HepG2 (cell line): ENCODE results near the gene STEAP1B. TPM values are rescaled to one million over a fixed set of nuclear protein-coding genes. Genes with fewer than 3 reads are reported as not detected.
"Not testable (repeated sequence)": the region's sequence is repeated elsewhere in the genome, so short reads cannot be mapped to it uniquely, and the experiment has no call there.

Source experiments
- ATAC-seq: fragments of 200-7000 bp; cut with Tn5 transposase; 3 replicates; pipeline ENCODE4 v1.9.1; 2020; ENCODE audit warnings: mild to moderate bottlenecking, moderate library complexity
- BruUV-seq: library from RNA; stranded (reverse); fragments of 400-500 nt; replicated peaks from 2 replicates; lab custom pipeline; 2021; lab: Mats Ljungman, UMichigan
- CTCF ChIA-PET: fragments of 300-600 bp; formaldehyde crosslinking; extraction: SDS; loops from one replicate; lab custom pipeline; 2021; ENCODE audit warnings: low total read pairs, inconsistent platforms, low intra/inter-chr PET ratio; lab: Yijun Ruan, JAX
- POLR2A ChIA-PET: fragments of 350-600 bp; sonication (Branson Sonifier 250); formaldehyde crosslinking; loops from one replicate; lab custom pipeline; 2020; ENCODE audit warnings: antibody characterized with exemption, inconsistent platforms; lab: Yijun Ruan, JAX
- DNase-seq: peaks from one replicate; pipeline ENCODE4 v3.0.0-alpha.2; 2015; ENCODE audit warnings: low spot score
- FAIRE-seq: peaks from 3 replicates; lab custom pipeline; 2011; peaks lifted over from hg19 to GRCh38; lab: Jason Lieb, UNC
- H2AFZ ChIP-seq: one replicate; pipeline ENCODE4 v1.6.1; 2011; ENCODE audit warnings: low read length, inconsistent platforms
- H3K27ac ChIP-seq: fragments of 300-600 bp; 3 replicates; pipeline ENCODE4 v1.8.0; 2011; ENCODE audit warnings: mixed run types, mild to moderate bottlenecking, mixed read lengths, low read length, inconsistent platforms; ENCODE audit not compliant: insufficient read depth; ENCODE audit errors: extremely low read length
- H3K27me3 ChIP-seq, 2 experiments: fragments of 200-600 bp in 1 of 2; 2 replicates in 1 of 2; 3 replicates in 1 of 2; pipeline versions ENCODE4 v1.6.0 to v1.8.0; 2011; ENCODE audit warnings: low read length in 2 of 2, mild to moderate bottlenecking in 2 of 2, moderate library complexity in 2 of 2, inconsistent platforms in 1 of 2; ENCODE audit not compliant: insufficient read depth in 2 of 2, control insufficient read depth in 1 of 2
- H3K36me3 ChIP-seq, 2 experiments: fragments of 200-600 bp in 1 of 2; replicated peaks in 1 of 2; 2 replicates in 1 of 2; 3 replicates in 1 of 2; pipeline versions ENCODE4 v1.5.1 to v1.8.0; 2011; ENCODE audit warnings: low read length in 2 of 2, inconsistent platforms in 1 of 2; ENCODE audit not compliant: insufficient read depth in 2 of 2, control insufficient read depth in 1 of 2
- H3K4me1 ChIP-seq: 2 replicates; pipeline ENCODE4 v1.5.1; 2012; ENCODE audit warnings: low read length, inconsistent platforms; ENCODE audit not compliant: insufficient read depth
- H3K4me2 ChIP-seq: 2 replicates; pipeline ENCODE4 v1.6.0; 2011; ENCODE audit warnings: low read depth, low read length, inconsistent platforms
- H3K4me3 ChIP-seq, 3 experiments: fragments of 200-600 bp in 1 of 3; sonication (generic), shearing (Covaris generic) in 1 of 3; replicated peaks in 1 of 3; 2 replicates each; pipeline ENCODE4 v1.5.1; 2011 to 2016; ENCODE audit warnings: low read length in 3 of 3, inconsistent platforms in 2 of 3, low read depth in 2 of 3, mild to moderate bottlenecking in 2 of 3, control low read depth in 1 of 3, mixed read lengths in 1 of 3; ENCODE audit not compliant: insufficient read depth in 1 of 3
- H3K79me2 ChIP-seq: one replicate; pipeline ENCODE4 v1.6.1; 2011; ENCODE audit warnings: low read length, inconsistent platforms; ENCODE audit not compliant: insufficient read depth
- H3K9ac ChIP-seq: 2 replicates; pipeline ENCODE4 v1.6.0; 2011; ENCODE audit warnings: mild to moderate bottlenecking, low read depth, low read length, inconsistent platforms; ENCODE audit not compliant: insufficient read depth
- H3K9me3 ChIP-seq: 2 replicates; pipeline ENCODE4 v1.5.1; 2012; ENCODE audit warnings: mild to moderate bottlenecking, low read length
- H4K20me1 ChIP-seq: 2 replicates; pipeline ENCODE4 v1.6.0; 2011; ENCODE audit warnings: inconsistent platforms, mild to moderate bottlenecking, low read length, moderate library complexity; ENCODE audit not compliant: insufficient read depth
- GABPA ChIP-seq, 2 experiments: IDR thresholded peaks; 2 replicates each; pipeline ENCODE4 v1.6.1; 2011 to 2016; ENCODE audit warnings: low read depth in 2 of 2, low read length in 1 of 2, missing biosample characterization in 1 of 2, missing genetic modification characterization in 1 of 2
- MATR3 ChIP-seq: sonication (generic); formaldehyde crosslinking; IDR thresholded peaks from 2 replicates; pipeline ENCODE4 v1.4.0; 2020; ENCODE audit warnings: missing genetic modification reagents
- MNT ChIP-seq: fragments of 450-650 bp; IDR thresholded peaks from 2 replicates; pipeline ENCODE4 v1.6.1; 2016
- MTA3 ChIP-seq: sonication (generic); formaldehyde crosslinking; IDR thresholded peaks from 2 replicates; pipeline ENCODE4 v1.4.0; 2020; ENCODE audit warnings: missing genetic modification reagents
- NFKB2 ChIP-seq: sonication (generic); formaldehyde crosslinking; IDR thresholded peaks from 2 replicates; pipeline ENCODE4 v1.4.0; 2020; ENCODE audit warnings: missing genetic modification reagents, borderline replicate concordance
- ZNF124 ChIP-seq: sonication (generic); formaldehyde crosslinking; IDR thresholded peaks from 2 replicates; pipeline ENCODE4 v1.4.0; 2020; ENCODE audit warnings: missing genetic modification reagents
- ZNF180 ChIP-seq: sonication (generic); formaldehyde crosslinking; IDR thresholded peaks from 2 replicates; pipeline ENCODE4 v1.4.0; 2020; ENCODE audit warnings: low read depth, missing genetic modification reagents, borderline replicate concordance
- ZNF446 ChIP-seq: sonication (generic); formaldehyde crosslinking; IDR thresholded peaks from 2 replicates; pipeline ENCODE4 v1.5.0; 2020; ENCODE audit warnings: mild to moderate bottlenecking, missing genetic modification reagents
- ZNF607 ChIP-seq: sonication (generic); formaldehyde crosslinking; IDR thresholded peaks from 2 replicates; pipeline ENCODE4 v1.5.1; 2020; ENCODE audit warnings: missing genetic modification reagents, mild to moderate bottlenecking, borderline replicate concordance
- ZNF878 ChIP-seq: sonication (generic); formaldehyde crosslinking; IDR thresholded peaks from 2 replicates; pipeline ENCODE4 v1.8.1; 2023; ENCODE audit warnings: mild to moderate bottlenecking, missing genetic modification reagents, moderate library complexity
- WGBS: methylation state at CpG from one replicate; pipeline ENCODE4 v1.1.6; 2017; ENCODE audit warnings: low lambda C conversion rate; 5-methylcytosine and 5-hydroxymethylcytosine counted together
- in situ Hi-C: cut with HindIII; loops from 2 replicates; pipeline ENCODE4 v1.10.0; 2017; ENCODE audit warnings: low pct_unique_long_range_greater_than_20kb; ENCODE audit not compliant: extremely low pct_ligation_motif_present
- intact Hi-C: fragments of 100-400 bp; cut with micrococcal nuclease; formaldehyde crosslinking; loops from one replicate; pipeline ENCODE4 v1.10.0; 2022; ENCODE audit not compliant: unreplicated experiment
- polyA plus RNA-seq, 8 experiments: library from polyadenylated mRNA; depleted of rRNA in 3 of 8; stranded (reverse) in 7 of 8; unstranded in 1 of 8; fragments of >200 nt; fragmentation: Illumina TruSeq in 4 of 8; extraction: Trizol in 4 of 8; gene quantifications; 2 replicates each; pipeline versions ENCODE4 v1.2.1 to v1.2.3, GENCODE V29; 2011 to 2016; ENCODE audit warnings: low read depth in 4 of 8, missing spikeins in 1 of 8, mixed read lengths in 1 of 8; ENCODE audit not compliant: insufficient read depth in 1 of 8
- total RNA-seq, 5 experiments: library from RNA; depleted of rRNA; stranded (reverse); fragments of >200 nt; fragmentation: Illumina TruSeq; extraction: Trizol; gene quantifications; 2 replicates each; pipeline ENCODE4 v1.2.3, GENCODE V29; 2016; ENCODE audit warnings: low read depth in 1 of 5

STEAP1B gene
- total and polyA plus RNA-seq, 2 of the 13 experiments (the other 11 are each of a cell fraction or from before 2014, with no cell fraction given): not detected

- in situ Hi-C loops (no loop called here), intact Hi-C loops (no loop called here)
- Histone ChIP-seq H2AFZ (no peak overlapping the region), H3K9me3 (no peaks in the 10 kb centered on the region), H3K27me3 (no peaks in the 10 kb centered on the region), H3K4me3 (no peak overlapping the region), H3K4me1 (peaks cover 48% of the 10 kb centered on the region), H3K4me2 (no peak overlapping the region), H3K27ac (no peak overlapping the region), H4K20me1 (no peaks in the 10 kb centered on the region), H3K9ac (no peak overlapping the region), H3K36me3 (no peaks in the 10 kb centered on the region), H3K79me2 (no peaks in the 10 kb centered on the region)
- no TSS peak for BruUV-seq
- 75% methylated on average over 3 of the region's 3 CpGs for WGBS
- FAIRE-seq (no peak), DNase-seq (no peak), ATAC-seq (no peak)
- no peak for TF ChIP-seq MATR3
- no peak for TF ChIP-seq ZNF878 (CRISPR knock-in tag)
- no peak for TF ChIP-seq ZNF180 (CRISPR knock-in tag)
- no peak for TF ChIP-seq MTA3 (CRISPR knock-in tag)
- TF ChIP-seq GABPA (IDR thresholded peaks at IDR 0.05; ENCODE audit: low read depth, low read length): no peak
- no peak for TF ChIP-seq GABPA (CRISPR knock-in tag; IDR thresholded peaks at IDR 0.05; ENCODE audit: low read depth)
- TF ChIP-seq NFKB2 (CRISPR knock-in tag): no peak
- no peak for TF ChIP-seq ZNF607
- TF ChIP-seq ZNF446: no peak
- no peak for TF ChIP-seq ZNF124 (CRISPR knock-in tag)
- ChIA-PET CTCF (no interaction called here), POLR2A (no interaction called here)
Measured at GRCh38 chr7:22438994-22439393, 61.0 kb downstream of the STEAP1B start.

- H3K27me3 ChIP-seq, H4K20me1 ChIP-seq, H3K9ac ChIP-seq, H3K4me2 ChIP-seq, H3K9me3 ChIP-seq, ATAC-seq, H3K27ac ChIP-seq, H3K36me3 ChIP-seq, H3K79me2 ChIP-seq, intact Hi-C loops, POLR2A ChIA-PET, H2AFZ ChIP-seq, in situ Hi-C loops, CTCF ChIA-PET, FAIRE-seq, BruUV-seq, DNase-seq, H3K4me3 ChIP-seq: not testable (repeated sequence)
- 79% methylated on average over 4 of the region's 4 CpGs for WGBS
- H3K4me1 ChIP-seq: peaks cover 45% of the 10 kb centered on the region
- 0 out of 2 replicates have a peak, but pooled peaks have one; percentile 18 for TF ChIP-seq MNT
Measured at GRCh38 chr7:22436552-22436951, 63.4 kb downstream of the STEAP1B start.
